T-helper 1 cell (primary cell): Measurements from ENCODE around the gene PTF1A.

Experiments used
- DNase-seq, 5 donors: peaks; one replicate each; pipeline ENCODE4 v3.0.0-alpha.2; 2012 to 2020
- total RNA-seq, 4 donors: gene quantifications; one replicate each; lab custom pipeline; 2026; lab: John Stamatoyannopoulos, UW

Gene PTF1A
- total RNA-seq, result 0 to 0.15 (median 0) reads per million in 4 donors

GRCh38 chr10:23191764-23192711 lies at the start of gene PTF1A:
TSS of gene PTF1A (plus strand) at chr10:23192312. CDS start at chr10:23192531, 219 bp downstream.
- DNase-seq, result no peak

- DNase-seq, result no peak
Observed at GRCh38 chr10:23146258-23146657, 45.9 kb upstream of the PTF1A start.

GRCh38 chr10:23147035-23147434 lies 45.1 kb upstream of the PTF1A start:
- no peak for DNase-seq

- no peak for DNase-seq
Observed at GRCh38 chr10:23148214-23148613, 43.9 kb upstream of the PTF1A start.

- no peak for DNase-seq
Observed at GRCh38 chr10:23150091-23150490, 42.0 kb upstream of the PTF1A start.

- no peak for DNase-seq
Observed at GRCh38 chr10:23150610-23151009, 41.5 kb upstream of the PTF1A start.

- DNase-seq, result no peak
Observed at GRCh38 chr10:23151071-23151470, 41.0 kb upstream of the PTF1A start.

GRCh38 chr10:23155169-23155568 lies 36.9 kb upstream of the PTF1A start:
- no peak for DNase-seq

GRCh38 chr10:23156447-23157150 lies 35.5 kb upstream of the PTF1A start:
- no peak for DNase-seq

GRCh38 chr10:23157239-23157681 lies 34.9 kb upstream of the PTF1A start:
- no peak for DNase-seq

- peak in 1 of 5 donors; percentile 32 for DNase-seq
Observed at GRCh38 chr10:23157691-23158369, 34.3 kb upstream of the PTF1A start.

GRCh38 chr10:23158370-23158769 lies 33.7 kb upstream of the PTF1A start:
- DNase-seq, result peak in 2 of 5 donors; percentile 20 to 33

GRCh38 chr10:23171232-23171876 lies 20.8 kb upstream of the PTF1A start:
- no peak for DNase-seq

GRCh38 chr10:23172429-23173213 lies 19.5 kb upstream of the PTF1A start:
- DNase-seq, result no peak

- DNase-seq, result no peak
Observed at GRCh38 chr10:23173214-23174073, 18.7 kb upstream of the PTF1A start.

- DNase-seq, result no peak
Observed at GRCh38 chr10:23174074-23174976, 17.8 kb upstream of the PTF1A start.

GRCh38 chr10:23174977-23175512 lies 17.1 kb upstream of the PTF1A start:
- DNase-seq, result no peak

GRCh38 chr10:23186178-23186577 lies 5.9 kb upstream of the PTF1A start:
- no peak for DNase-seq

GRCh38 chr10:23186697-23187096 lies 5.4 kb upstream of the PTF1A start:
- DNase-seq, result no peak
